HG03025 (cell line): ENCODE measurements around the gene DPYD.

Experiments
- ATAC-seq: cut with Tn5 transposase; IDR thresholded peaks from one replicate; pipeline ENCODE4 v1.9.1; 2021; ENCODE audit warnings: mild to moderate bottlenecking, moderate library complexity; ENCODE audit not compliant: unreplicated experiment, low FRiP score

DPYD gene

DNA sequence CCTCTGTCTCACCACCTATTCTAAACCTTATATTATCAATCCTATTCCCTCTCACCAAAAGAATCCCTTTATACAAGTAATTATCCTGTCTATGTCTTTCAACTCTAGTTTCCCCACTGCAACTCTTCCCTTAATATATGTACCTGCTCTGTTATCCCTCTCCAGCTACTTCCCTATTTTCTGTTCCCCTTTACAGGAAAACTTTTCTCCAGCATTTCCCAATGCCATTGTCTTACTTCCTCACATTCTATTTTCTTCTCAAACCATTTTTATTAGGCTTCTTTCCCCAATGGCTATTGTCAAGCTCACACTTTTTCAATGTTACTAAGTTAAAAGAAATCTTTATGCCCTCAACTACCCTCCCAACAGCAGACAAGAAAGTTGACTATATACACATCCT lies 11.6 kb downstream of the DPYD start:
- no peak for ATAC-seq

DNA sequence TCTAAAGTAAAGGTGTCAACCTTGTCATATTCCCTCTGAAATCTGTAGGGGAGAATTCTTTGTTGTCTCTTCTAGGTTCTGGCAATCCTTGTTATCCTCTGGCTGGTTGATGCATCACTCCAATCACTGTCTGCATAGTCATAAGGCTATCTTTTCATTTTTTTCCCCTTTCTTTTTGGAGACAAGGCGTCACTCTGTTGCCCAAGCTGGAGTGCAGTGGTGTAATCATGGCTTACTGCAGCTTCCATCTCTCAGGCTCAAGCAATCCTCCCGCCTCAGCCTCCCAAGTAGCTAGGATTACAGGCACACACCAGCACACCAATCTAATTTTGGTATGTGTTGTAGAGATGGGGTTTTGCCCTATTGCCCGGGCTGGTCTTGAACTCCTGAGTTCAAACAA lies 12.9 kb downstream of the DPYD start:
- no peak for ATAC-seq

DNA sequence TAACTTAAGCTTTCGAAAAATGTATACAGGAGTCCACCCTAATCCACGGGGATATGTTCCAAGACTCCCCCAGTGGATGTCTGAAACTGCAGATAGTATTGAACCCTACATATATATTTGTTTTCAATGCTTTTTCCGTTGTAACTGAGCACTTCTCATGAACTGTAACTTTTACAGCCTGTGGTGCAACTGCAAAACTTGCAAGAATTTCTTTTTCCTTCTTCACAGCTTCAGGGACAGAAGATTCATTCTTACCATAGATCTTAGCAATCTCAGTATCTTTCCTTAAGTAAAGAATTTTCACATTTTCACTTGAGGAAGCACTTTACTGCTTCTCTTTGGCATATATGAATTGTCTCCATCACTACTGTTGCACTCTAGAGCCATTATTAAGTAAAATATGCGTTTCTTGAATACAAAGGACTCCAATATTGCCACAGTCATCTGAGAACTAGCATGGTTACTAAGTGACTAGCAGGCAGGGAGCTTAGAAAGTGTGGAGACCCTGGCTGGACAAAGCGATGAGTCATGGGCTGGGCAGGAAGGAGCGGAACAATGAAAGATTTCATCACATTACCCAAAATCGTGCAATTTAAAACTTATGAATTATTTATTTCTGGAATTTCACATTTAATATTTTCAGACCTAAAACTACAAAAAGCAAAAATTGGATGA lies 14.1 kb downstream of the DPYD start:
- ATAC-seq: no peak

DNA sequence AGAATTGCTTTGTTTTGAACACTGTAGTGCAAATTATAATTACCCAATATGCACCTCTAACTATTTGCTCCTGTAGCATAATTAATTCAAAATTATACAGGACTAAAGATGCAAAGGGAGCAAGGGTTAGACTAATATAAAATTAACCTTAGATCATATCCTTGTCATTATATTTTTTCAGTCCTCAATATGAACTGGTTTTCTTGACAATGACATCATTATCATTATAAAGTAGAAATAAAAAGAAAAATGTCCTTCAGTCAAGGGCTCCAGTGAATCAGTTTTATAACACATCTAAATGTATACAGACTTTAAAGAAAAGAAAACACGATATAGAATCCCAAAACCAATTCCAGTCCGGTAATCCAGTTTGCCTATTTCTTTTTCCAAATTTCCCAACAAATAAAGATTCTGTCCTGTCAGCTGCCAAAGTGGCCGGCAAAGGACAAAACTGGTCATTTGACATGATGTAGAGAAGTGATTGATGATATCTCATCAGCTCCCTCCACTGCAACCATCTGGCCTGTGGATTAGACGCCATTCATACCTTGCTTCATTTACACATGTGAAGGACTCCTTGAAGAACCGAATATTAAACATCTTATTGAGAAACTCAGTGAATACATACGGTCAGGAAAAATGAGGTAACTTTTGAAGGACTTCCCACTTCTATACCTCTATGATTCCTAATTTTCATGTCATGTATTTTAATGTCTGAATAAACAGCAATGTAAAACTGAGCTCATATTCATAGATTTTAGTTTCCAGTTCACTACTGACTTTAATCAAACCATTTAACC lies 15.5 kb downstream of the DPYD start:
- ATAC-seq: no peak

DNA sequence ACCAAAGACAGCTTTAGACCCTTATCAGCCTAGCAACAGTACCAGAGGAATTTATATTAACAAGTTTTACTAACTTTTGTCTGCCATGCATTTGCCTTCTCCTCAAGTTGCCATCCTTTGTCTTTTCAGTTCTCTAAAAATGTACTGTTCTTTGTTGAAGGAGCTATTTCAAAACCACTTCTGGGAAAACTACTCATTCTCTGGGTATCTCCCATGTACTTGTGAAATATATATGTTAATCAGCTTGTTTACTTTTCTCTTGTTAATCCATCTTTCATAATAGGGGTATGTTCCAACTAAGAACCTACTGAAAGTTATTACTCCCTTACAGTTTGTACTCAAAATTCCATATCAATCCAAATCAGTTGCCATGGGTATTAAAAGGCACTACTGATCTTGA lies 16.3 kb downstream of the DPYD start:
- no peak for ATAC-seq

DNA sequence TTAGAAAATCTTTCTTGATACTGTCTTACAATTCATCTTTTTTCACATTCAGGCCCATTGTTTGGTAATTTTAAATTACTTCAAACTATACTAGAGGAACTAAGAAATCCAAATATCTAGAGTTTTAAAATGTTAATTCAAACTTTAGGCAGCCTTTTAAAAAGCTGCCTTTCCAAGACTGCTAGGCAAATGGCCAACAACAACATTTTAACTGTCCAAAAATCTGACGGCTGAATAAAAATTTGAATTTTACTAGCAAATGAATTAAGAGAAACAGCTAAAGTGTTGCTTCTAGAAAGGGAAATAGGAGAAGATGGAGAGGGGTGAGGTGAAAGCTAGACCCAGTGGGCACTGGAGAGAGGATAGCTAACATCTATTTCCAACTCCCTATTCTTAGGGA lies 17.2 kb downstream of the DPYD start:
- no peak for ATAC-seq

DNA sequence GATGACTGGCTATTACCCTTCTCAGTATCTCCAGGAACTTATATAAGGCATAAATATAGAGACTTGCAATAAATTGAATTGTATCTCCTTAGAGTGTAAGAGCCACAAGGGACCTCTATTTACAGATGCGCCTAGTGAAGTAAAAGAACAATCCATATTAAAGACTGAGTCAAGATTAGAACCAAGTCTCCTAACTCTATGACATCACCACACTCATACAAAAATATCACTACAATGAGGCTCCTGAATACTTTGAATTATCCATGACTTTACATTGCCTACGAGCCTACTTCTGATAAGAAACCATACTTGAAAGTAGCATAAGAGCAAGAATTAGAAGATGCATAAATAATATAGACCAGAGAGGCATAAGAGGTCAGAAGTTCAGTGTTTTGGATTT lies 18.8 kb downstream of the DPYD start:
- ATAC-seq: no peak

DNA sequence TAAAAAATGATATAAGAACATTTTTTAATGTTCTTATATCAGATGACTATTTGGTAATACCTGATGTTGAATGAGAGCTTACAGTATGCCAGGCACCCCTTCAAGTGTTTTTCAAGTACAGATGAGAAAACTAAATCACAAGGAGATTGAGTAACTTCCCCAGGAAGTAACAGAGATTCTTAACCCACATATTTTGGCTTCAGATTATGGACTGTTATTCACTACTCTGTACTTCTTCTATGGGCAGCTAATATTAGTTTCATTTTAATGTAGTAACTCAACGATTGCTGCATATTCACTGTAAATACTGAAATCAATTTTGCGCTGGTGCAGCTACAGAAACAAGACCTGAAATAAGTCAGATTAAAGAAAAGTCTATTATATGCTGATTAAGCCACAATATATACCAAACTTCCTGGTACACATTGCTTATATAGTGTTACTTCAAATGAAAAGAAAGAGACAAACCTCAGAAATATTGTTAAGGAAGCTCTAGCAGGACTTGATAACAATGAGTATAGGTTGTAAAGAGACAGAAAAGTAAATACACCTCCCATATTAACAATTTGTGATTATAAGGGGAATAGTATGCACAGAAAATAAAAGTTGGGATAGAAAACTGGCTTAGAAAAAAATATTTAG lies 19.7 kb downstream of the DPYD start:
- no peak for ATAC-seq

DNA sequence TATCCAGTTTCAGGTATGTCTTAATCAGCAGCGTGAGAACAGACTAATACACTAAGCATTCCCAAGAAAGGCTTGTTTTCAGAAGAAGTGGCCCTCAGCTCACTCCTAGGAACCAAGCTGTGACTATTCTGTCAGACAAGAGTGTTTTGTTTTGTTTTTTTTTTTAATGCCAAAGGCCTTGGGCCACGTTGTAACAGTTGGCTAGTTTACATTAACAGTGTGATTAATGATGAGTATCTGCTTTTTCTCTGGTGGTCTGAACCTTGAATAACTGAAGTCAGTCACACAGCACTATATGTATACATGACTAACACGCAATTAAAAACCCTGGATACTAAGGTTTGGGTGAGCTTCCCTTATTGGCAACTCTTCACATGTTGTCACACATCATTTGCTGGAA lies 21.9 kb downstream of the DPYD start:
- no peak for ATAC-seq

DNA sequence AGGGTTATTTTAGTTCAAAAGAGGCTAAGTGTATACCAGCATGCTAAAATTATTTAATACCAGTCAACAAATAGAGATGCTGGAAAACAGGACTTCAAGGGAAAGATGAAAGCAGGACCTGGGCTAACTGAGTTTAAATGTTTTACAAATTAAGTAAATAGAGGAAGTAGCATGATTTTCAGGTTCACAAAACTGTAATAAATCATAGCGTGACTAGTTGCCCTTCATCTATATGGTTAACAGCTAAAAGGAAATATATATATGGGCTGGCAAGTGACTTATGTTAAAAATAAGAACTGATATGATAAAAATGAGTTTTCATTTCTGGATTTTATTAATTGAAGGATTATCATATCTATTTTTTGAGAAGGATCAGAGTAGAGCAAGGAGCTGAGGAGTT lies 25.6 kb downstream of the DPYD start:
- ATAC-seq: no peak

DNA sequence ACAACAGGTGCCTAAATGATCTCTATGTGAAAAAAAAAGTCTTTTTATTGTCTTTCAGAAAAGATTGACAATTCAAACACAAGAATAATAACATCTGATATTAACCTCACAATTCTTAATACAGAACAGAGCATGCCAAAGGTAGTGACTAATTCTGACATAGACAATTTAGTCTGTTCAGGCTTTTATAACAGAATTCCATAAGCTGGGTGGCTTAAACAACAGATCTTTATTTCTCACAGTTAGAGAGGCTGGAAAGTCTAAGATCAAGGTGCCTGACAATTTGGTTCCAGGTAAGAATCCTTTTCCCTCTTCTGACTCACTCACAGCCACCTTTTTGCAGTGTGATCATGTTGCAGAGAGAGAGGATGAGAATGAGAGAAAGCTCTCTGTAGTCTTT lies 27.0 kb downstream of the DPYD start:
- ATAC-seq: no peak

DNA sequence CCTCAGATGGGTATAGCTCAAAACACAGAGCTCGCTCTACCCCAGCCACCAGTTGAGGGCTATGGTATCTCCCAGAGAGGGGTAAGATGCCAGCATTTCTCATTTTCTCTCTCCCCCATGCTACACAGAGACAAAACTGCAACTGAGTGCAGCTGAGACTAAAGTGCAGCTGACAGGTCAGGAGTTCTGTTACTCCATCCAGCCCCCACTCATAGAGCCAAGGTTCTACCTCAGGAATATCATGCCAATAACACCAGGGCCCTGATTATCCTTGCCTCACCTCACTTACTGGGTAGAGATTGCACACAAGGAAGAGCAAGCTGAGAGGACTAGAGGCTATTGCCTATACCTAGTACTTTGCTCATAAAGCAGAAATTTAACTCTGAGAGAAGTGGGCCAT lies 34.6 kb downstream of the DPYD start:
- ATAC-seq: no peak

DNA sequence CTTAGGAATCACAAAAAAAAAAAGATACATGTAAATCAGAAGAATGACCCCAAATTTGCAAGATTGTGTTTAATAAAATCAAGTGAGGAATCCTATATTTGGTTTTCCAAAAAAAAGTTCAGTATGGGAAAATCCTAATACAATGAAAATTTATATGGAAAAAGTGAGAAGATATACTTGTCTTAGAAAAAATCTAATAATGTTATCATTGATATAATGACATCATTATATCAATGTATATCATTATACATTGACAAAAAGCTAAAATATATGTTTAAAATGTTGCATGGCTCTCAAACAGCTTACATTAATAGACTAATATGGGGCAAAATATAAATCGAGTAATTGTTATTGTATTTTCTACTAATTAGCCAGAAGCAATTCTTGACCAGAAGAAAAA lies 37.0 kb downstream of the DPYD start:
- no peak for ATAC-seq

DNA sequence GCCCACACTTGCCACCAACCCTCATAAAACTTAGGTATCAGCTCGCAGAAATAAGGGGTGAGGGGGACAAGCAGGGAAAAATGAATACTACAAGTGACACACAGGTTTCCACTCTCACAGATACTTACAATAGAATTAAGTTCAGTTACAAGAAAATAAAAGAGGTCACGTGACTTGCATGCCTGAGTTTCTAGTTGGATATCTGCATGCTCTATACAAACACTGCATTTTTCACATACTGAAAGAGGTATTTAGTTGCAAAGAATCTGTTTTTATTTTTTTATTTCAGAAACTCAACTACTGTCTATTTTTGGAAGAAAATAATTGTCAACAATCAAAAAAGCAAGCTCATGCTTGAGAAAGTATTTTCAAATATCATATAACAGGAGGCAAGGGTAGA lies 43.5 kb downstream of the DPYD start:
- ATAC-seq: no peak

DNA sequence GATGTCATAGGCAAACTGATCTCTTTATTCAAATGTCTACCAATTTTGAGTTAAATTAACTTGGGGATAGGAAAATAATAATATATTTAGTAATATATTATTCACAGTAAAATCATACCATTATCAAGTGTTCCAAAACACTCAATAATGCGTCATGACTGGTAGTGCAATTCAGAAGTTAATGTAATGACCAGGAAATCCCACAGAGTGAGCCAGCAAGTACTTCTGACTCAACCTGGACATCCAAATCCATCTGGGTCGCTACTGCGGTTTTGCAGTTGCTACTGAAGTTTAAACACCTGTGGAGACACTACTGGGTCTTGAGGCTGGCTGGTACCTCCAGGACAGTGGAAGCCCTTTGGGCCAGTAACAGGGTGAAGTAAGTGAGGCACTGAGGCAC lies 44.8 kb downstream of the DPYD start:
- ATAC-seq: no peak

DNA sequence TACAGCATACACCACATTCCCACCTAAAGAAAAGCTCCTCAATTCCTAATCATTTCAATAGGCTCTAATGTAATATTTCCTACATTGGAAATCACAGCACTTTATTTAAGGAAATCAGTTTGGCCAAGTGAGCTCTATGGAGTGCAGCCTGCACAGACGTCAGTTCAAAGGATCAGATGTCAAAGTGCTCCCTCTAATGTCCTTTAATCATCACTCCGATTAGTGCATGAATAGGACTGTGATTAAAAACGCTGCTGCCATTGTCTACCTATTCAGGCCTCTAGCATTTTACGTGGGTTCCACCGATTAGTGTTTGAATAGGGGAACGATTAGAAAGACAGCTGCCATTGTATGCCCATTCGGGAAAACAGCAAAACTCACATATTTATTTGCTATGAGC lies 50.2 kb downstream of the DPYD start:
- no peak for ATAC-seq

DNA sequence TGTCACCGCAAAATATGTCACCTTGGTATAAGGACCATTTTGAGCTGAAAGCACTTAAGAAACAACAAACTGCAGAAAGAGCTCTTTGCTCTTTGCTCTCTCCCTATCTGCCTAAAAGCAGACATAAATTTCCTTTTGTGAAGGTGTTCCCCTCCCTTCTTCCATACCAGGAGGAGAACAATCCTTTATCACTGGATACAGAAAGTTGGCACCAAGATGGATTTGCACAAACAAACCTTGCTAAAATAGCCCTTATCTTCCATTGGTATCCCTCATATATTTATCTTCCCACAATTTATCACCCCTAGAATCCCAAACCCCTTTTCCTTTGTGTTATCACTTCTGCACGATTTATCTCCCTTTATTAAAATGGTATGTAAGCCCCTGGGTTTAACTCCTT lies 51.4 kb downstream of the DPYD start:
- no peak for ATAC-seq

DNA sequence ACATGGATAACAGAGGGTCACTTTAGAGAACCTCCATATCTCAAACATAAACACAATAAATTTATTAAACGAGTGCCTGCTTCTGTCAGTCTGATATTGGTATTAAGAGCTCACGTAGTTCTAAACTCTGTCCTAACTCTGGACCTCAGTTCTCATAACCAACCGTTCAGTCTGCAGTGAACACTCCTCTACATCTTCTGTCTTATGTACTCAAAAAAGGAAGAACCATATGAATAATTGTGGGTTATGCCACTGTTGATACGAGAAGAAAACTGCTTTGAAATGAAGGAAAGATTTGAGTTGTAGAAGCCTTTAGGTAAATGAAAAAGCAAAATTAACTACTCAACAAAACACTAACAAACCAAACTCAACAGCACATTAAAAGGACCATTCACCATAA lies 53.7 kb downstream of the DPYD start:
- no peak for ATAC-seq

DNA sequence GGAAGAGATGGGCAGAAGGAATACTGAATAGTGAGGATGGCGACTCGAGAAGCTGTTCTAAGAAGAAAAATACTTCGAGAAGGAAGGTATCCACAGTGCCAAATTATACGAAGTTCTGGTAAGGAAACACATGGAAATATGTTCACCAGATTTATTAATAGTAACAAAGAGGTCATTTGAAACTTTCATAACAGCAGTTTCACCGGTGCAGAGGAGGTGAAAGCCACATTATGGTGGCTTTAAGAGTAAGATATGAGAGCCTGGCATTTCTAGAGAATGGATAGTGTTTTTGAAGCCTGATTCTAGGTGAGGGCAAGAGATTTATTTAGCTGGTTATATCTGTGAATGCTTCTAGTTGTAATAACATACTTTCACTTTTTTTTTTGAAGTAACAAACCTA lies 56.2 kb downstream of the DPYD start:
- ATAC-seq: peak; percentile 76

DNA sequence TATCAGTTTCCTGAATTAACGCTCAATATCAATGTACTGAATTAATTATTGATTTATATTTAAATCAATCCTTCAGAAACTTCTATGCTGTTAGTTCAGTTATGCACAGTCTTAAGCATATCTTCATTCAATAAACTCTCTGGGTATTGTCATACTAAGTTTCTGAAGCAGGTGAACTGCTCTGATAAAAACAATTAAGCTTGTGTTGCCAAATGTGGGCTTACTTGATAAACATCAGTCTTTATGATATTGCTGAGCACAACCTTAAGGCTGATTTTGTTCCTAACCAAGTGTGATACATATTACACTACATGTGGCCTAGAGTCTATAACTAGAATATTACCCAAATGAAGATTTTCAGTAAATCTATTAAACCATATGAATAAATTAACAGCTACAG lies 67.6 kb downstream of the DPYD start:
- no peak for ATAC-seq

DNA sequence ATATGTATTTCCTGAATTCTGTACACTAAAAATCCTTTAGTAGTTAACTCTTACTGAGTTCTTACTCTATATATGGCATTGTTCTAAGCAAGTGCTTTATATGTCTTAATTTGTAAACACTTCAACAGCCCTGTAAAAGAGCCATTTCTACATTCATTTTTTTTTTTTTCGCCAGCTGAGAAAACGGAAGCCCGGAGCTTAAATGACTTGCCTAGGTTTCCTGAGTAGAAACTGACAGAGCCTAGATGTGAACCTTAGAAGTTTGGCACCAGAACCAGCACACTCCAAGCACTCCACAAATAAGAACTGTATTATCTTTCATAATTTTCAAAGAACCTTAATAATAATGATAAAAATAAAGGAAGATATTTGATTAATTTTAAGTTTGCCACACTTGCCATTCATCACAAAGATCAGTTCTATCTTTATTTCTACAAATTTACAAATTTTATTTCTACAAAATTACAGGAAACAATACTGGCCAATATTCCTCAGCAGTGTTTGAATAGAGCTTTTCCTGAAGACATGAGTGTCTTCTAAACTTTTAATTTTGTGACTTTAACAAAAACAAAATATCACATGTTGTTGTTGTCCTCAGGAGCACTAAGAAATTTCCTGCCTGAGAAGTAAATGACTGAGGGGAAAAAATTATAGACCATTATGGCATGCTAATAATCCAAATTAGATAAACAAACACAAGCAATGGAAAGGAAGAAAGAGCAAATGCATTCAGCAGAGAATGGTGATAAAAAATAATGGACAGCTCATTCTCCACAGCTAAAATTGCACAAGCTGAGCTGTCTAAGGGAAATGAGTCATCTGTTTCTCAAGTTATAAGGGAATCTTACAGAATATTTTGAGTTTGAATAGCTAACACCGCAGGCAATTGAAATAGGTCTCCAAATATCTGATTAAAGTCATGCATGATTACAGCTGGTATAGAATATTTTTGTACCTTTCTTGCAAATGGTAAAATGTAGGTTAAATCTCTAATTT lies 71.2 kb downstream of the DPYD start:
- ATAC-seq: no peak
